ENCODE data around the gene CBX8.

DNA sequence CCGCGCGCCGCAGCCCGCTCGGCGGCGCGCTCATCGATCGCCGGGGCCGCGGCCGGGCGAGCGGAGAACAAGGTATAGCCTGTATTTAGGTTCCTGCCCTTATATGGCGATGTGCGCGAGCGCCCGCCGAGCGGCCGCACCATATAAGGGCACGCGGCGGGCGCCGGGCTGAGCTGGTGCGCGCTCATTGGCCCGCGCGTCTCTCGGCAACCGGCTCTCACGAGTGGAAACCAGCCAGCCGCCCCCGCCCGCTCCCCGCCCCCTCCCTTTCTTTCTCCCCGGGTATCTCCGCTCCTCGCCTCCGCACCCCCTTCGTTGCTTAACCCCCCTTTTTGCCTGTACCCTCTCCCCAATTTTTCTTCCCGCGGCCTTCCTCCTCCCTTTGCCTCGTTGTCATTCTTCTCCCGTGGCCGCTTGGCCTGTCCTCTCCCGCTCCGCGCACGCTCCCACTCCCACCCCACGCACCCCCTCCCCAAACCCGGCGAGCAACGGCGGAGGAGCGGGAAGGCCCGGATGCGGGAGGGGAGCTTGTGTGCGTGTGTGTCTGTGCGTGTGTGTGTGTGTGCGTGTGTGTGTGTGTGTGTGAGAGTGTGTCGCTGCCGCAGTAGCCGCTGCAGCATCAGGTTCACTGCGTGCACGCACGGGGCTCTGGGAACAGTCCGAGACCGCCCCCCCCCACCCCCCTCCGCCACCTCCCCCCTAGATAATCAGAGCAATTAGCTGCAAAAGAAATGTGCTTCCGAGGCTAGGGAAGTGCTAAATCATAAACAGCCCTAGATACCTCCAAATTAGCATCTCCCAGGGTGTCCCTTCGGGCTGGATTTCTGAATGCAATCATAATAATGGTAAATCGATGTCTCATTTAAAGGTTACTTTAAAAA is 13.5 kb upstream of the CBX8 start:
- TF ChIP-seq, protein P1, sequence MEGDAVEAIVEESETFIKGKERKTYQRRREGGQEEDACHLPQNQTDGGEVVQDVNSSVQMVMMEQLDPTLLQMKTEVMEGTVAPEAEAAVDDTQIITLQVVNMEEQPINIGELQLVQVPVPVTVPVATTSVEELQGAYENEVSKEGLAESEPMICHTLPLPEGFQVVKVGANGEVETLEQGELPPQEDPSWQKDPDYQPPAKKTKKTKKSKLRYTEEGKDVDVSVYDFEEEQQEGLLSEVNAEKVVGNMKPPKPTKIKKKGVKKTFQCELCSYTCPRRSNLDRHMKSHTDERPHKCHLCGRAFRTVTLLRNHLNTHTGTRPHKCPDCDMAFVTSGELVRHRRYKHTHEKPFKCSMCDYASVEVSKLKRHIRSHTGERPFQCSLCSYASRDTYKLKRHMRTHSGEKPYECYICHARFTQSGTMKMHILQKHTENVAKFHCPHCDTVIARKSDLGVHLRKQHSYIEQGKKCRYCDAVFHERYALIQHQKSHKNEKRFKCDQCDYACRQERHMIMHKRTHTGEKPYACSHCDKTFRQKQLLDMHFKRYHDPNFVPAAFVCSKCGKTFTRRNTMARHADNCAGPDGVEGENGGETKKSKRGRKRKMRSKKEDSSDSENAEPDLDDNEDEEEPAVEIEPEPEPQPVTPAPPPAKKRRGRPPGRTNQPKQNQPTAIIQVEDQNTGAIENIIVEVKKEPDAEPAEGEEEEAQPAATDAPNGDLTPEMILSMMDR (IDR thresholded peaks at IDR 0.05; ENCODE audit: low read depth, low read length) = no peak
- no peak for TF ChIP-seq EZH2phosphoT487 (IDR thresholded peaks at IDR 0.05; ENCODE audit: low read depth)

Data from OCI-LY3 (cell line).